Kidney epithelial cell (primary cell): Measurements from ENCODE around the gene CHIT1. TPM values are rescaled to one million over a fixed set of nuclear protein-coding genes. Genes with fewer than 3 reads are reported as not detected.
A peak's percentile ranks its signal among the peaks of the same experiment; 100 is the strongest.

Experiments
- DNase-seq: peaks from one replicate; pipeline ENCODE4 v3.0.0-alpha.2; 2010; ENCODE audit warnings: low read depth
- H3K27me3 ChIP-seq: 2 replicates; pipeline ENCODE4 v1.6.0; 2011; ENCODE audit warnings: low read length; ENCODE audit not compliant: control insufficient read depth, insufficient read depth
- H3K36me3 ChIP-seq: 2 replicates; pipeline ENCODE4 v1.5.1; 2011; ENCODE audit warnings: low read length; ENCODE audit not compliant: control insufficient read depth, insufficient read depth
- H3K4me3 ChIP-seq: 2 replicates; pipeline ENCODE4 v1.5.1; 2011; ENCODE audit warnings: low read depth, mild to moderate bottlenecking, control low read depth, low read length
- CTCF ChIP-seq: IDR thresholded peaks from 2 replicates; pipeline ENCODE4 v1.5.1; 2011; ENCODE audit warnings: mild to moderate bottlenecking, moderate library complexity, low read length, control low read depth, inconsistent platforms; ENCODE audit not compliant: insufficient read depth, poor library complexity, severe bottlenecking
- total RNA-seq: library from RNA; depleted of rRNA; stranded (reverse); fragments of >200 nt; gene quantifications from 2 replicates; pipeline ENCODE4 v1.2.3, GENCODE V29; 2015

Gene CHIT1
- total RNA-seq, 1 donor from 2014 or later = not detected

DNA sequence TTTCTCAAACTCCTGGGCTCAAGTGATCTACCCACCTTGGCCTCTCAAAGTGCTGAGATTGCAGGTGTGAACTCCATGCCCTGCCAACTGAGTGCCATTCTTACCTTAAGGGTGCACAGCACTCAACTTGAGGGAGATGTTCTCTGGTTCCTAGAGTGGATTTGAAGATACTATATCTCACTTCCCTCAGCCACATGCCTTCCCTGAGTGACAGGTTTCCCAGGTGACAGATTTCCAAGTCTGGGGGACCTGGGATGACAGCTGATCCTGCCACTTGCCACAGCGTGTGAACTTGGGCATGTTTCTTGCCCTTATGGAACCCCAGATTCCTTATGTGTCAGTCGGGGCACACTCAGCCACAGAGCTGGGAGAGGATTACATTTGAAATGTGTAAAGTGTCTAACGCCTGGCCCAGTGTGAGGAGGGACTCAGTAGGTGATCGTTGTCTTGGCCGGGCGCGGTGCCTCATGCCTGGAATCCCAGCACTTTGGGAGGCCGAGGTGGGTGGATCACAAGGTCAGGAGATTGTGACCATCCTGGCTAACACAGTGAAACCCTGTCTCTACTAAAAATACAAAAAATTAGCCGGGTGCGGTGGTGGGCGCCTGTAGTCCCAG lies 46.3 kb upstream of the CHIT1 start:
- no peaks in the 10 kb centered on the region for H3K27me3 ChIP-seq
- no peak for TF ChIP-seq CTCF
- no peaks in the 10 kb centered on the region for H3K36me3 ChIP-seq
- DNase-seq = no peak
- H3K4me3 ChIP-seq = no peak overlapping the region

- no peak for TF ChIP-seq CTCF
- DNase-seq = no peak
- H3K27me3 ChIP-seq = no peaks in the 10 kb centered on the region
- no peak overlapping the region for H3K4me3 ChIP-seq
- H3K36me3 ChIP-seq = no peaks in the 10 kb centered on the region
Measured at GRCh38 chr1:203274603-203275381, 45.3 kb upstream of the CHIT1 start.

- no peaks in the 10 kb centered on the region for H3K27me3 ChIP-seq
- no peak for DNase-seq
- TF ChIP-seq CTCF = no peak
- H3K36me3 ChIP-seq = no peaks in the 10 kb centered on the region
- no peak overlapping the region for H3K4me3 ChIP-seq
Measured at GRCh38 chr1:203273869-203274602, 44.6 kb upstream of the CHIT1 start.

DNA sequence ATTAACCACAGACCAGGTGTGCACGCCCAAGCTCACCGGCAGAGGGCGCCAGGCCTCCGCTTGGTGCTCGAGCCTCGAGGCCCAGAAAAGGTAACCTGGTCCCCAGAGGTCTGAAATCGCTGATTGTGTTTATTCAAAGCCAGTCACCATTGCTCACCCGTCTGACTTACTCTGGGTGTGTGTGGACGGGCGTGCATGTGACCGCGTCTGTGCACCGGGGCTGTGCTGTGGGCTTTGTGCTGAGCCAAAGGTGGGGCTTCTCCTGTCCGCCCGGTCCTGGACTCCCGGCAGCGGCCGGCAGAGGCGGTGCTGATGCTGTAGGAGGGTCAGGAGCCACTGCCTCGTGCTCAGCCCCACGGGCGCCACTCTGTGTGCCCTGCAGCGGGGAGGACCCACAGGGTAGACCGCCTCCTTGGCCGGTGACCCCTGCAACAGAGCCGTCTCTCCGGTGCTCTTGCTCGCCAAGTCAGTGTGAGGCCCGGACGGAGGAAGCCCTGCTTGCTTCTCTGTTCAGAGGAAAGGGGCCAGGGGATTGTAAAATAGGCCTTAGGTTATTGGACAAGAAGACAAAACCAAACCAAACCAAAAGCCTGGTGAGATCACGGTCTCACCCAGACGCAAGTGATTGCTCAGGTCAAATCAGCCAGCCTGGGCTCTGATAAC lies 43.9 kb upstream of the CHIT1 start:
- no peak overlapping the region for H3K4me3 ChIP-seq
- TF ChIP-seq CTCF = peak; percentile 98
- DNase-seq = peak; percentile 73
- H3K27me3 ChIP-seq = no peaks in the 10 kb centered on the region
- no peaks in the 10 kb centered on the region for H3K36me3 ChIP-seq

- Histone ChIP-seq H3K27me3 (no peaks in the 10 kb centered on the region), H3K36me3 (no peaks in the 10 kb centered on the region), H3K4me3 (no peak overlapping the region)
- no peak for DNase-seq
- TF ChIP-seq CTCF = no peak
Measured at GRCh38 chr1:203272633-203273205, 43.2 kb upstream of the CHIT1 start.
